ENCODE data around the gene ADAP2.

- TF ChIP-seq POLR2A (IDR thresholded peaks at IDR 0.05), result no peak
- TF ChIP-seq, protein P1, sequence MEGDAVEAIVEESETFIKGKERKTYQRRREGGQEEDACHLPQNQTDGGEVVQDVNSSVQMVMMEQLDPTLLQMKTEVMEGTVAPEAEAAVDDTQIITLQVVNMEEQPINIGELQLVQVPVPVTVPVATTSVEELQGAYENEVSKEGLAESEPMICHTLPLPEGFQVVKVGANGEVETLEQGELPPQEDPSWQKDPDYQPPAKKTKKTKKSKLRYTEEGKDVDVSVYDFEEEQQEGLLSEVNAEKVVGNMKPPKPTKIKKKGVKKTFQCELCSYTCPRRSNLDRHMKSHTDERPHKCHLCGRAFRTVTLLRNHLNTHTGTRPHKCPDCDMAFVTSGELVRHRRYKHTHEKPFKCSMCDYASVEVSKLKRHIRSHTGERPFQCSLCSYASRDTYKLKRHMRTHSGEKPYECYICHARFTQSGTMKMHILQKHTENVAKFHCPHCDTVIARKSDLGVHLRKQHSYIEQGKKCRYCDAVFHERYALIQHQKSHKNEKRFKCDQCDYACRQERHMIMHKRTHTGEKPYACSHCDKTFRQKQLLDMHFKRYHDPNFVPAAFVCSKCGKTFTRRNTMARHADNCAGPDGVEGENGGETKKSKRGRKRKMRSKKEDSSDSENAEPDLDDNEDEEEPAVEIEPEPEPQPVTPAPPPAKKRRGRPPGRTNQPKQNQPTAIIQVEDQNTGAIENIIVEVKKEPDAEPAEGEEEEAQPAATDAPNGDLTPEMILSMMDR (IDR thresholded peaks at IDR 0.05), result no peak
Measured at GRCh38 chr17:30886187-30886586, 35.6 kb upstream of the ADAP2 start.

Data from thyroid gland (tissue), 4 donors.